GM21723 (cell line): ENCODE measurements around the gene KDM2A.
"Not testable (repeated sequence)": the region's sequence is repeated elsewhere in the genome, so short reads cannot be mapped to it uniquely, and the experiment has no call there.

Experiments
- ATAC-seq: cut with Tn5 transposase; IDR thresholded peaks from one replicate; pipeline ENCODE4 v1.9.1; 2021; ENCODE audit warnings: mild to moderate bottlenecking, moderate library complexity; ENCODE audit not compliant: unreplicated experiment

KDM2A gene

DNA sequence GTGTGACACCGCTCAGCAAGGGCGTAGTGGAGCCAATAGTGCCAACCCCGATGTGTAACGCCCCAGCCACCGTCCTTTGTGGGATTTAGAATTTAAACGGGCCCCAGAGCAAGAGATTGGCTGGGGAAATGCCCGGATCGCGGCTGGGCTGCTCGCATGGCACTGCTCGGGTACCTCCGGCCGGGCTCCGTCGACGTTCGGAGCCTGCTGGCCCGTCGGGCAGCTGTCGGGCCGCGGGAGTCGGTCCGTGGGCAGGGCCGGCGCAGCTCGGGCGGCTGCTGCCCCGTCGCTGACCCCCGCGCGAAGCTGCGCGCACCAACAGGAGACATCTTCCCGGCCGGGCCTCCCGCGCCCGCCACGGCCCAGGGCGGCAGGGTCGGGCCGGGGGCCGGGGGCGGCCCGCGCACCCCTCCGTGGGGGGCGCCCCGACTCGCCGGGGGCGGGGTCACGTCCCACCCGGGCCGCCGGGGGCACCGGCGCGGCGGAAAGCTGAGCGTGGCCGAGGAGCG lies 1.3 kb upstream of the KDM2A start:
- peak; percentile 3 for ATAC-seq

DNA sequence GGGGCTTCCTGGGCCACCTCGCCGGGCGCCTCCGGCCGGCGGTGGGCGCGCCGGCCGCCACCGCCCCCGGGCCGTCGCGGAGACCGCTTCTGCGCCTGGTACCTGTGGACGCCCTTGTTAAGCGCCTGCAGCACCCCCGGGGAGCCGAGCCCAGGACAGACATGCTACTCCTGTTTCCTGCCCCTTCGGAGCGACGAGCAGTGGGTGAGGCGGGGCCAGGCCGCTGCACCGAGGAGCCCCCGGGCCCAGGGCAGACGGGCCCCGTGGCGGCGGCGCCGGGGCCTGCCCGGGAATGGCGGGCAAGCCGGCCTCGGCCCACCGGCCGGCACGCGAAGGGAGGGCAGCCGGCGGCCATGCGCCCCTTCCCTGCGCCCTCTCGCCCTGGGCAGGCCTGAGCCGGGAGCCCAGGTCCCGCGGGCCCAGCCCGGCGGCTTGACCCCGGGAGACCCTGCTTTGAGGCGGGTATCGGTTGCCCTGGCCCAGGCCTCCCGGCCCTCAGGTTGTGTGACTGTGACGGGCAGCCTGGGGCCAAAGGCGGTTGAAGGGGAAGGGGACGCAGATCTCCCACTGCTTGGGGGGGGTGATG lies 789 bp upstream of the KDM2A start:
- ATAC-seq, result peak; percentile 20

DNA sequence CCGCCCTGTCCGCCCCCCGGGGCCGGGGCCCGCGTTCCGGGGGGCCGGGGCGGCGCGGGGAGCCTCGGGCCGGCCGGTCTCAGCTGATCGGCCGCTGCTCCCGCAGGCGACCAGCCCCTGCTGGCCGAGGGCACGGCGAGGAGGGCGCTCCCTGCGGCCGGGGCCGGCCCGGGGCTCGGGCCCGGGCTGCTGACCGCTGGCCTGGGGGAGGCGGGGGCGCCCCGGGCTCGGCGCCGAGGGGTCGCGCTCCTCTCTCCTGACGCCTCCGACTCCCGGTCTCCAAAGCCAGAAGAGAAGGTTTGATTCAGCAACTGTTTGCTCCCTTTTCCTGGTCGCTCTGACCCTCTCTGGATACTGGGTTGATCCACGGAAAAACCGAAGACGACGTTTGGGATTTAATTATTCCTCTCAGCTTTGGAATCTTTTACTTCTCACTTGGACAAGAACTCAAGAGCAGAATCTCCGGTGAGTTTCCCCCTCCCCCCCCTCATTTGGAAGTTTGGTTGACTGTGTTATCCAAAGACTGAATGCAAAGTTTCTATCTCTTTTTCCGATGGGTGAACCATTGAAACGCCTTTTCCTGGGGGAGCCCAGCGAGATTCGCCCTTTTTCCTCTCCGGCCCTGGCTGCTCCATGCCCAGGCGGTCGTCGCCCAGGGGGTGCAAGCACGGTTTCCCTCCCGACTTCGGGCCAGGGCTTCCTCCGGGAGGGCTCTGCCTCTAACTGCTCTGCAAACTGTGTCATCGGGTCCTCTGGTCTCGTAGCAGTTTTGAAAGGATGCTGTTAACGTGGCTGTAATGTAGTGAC lies 725 bp downstream of the KDM2A start:
- ATAC-seq, result peak; percentile 15

- ATAC-seq, result no peak
Observed at GRCh38 chr11:67120456-67120855, 1.4 kb downstream of the KDM2A start.

- ATAC-seq, result no peak
Observed at GRCh38 chr11:67120881-67121710, 2.0 kb downstream of the KDM2A start.

DNA sequence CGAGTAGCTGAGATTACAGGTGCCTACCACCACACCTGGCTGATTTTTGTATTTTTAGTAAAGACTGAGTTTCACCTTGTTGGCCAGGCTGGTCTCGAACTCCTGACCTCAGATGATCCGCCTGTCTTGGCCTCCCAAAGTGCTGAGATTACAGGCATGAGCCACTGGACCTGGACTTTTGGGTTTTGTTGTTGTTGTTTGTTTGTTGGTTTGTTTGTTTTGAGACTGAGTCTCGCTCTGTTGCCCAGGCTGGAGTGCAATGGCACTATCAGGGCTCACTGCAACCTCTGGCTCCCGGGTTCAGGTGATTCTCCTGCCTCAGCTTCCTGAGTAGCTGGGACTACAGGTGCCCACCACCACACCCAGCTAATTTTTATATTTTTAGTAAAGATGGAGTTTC lies 4.7 kb downstream of the KDM2A start:
- ATAC-seq, result not testable (repeated sequence)

- ATAC-seq, result not testable (repeated sequence)
Observed at GRCh38 chr11:67126243-67126642, 7.2 kb downstream of the KDM2A start.

- ATAC-seq, result no peak
Observed at GRCh38 chr11:67126986-67127385, 7.9 kb downstream of the KDM2A start.

- not testable (repeated sequence) for ATAC-seq
Observed at GRCh38 chr11:67130861-67131260, 11.8 kb downstream of the KDM2A start.

- no peak for ATAC-seq
Observed at GRCh38 chr11:67136156-67136555, 17.1 kb downstream of the KDM2A start.

GRCh38 chr11:67138922-67139321 lies 19.9 kb downstream of the KDM2A start:
- no peak for ATAC-seq

DNA sequence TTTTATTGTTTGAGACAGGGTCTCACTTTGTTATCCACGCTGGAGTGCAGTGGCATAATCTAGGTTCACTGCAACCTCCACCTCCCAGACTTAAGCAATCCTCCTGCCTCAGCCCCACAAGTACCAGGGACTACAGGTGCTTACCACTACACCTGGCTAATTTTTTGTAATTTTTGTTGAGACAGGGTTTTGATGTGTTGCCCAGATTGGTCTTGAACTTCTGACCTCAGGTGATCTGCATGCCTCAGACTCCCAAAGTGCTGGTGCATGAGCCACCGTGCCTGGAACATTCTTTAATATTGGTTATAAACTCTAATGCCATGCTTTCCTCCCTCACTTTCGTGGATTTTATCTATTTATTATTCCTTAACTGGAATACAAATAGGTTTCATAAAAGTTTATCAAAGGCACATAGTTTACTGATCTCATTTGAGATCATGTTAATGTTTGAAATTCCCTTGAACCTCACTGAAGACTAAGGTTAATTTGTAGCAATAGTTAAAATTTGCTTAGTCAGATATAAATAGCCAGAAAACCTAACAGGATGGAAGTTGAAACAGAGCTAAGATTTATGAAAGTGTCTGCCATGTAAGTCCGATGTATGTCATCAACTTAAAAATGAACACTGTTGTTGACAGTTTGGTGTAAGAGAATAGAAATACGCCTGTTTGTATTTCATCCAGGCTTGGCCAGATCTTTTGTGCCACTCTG lies 27.6 kb downstream of the KDM2A start:
- ATAC-seq, result no peak

DNA sequence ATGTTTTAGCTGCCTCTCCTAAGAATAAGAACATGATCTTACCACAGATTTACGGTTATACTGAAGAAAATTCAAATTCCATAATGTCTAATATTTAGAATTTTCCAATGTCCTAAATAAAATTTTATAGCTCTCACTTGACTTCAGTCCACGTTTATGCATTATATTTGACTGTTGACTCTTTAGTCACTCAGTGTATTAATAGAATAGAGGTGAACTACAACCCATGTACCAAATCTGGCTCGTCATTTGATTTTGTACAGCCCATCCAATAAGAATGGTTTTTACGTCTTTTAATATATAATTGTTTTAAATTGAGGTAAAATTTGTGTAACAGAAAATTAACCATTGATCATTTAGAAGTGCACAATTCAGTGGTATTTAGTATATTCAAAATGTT lies 34.9 kb downstream of the KDM2A start:
- ATAC-seq, result no peak

- ATAC-seq, result no peak
Observed at GRCh38 chr11:67154726-67155125, 35.7 kb downstream of the KDM2A start.

DNA sequence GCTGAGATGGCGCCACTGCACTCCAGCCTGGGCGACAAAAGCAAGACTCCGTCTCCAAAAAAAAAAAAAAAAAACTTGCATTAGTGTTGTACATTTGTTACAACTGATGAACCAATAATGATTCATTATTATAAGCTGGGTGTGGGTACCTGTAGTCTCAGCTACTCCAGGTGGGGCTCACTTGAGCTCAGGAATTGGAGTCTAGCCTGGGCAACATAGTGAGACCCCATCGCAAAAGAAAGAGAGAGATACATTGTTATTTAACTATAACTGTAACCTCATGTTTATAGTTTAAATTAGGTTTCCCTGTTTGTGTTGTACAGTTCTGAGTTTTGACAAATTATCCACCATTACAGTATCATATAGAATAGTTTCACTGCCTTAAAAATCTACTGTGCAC lies 38.6 kb downstream of the KDM2A start:
- ATAC-seq, result no peak

GRCh38 chr11:67158221-67158620 lies 39.2 kb downstream of the KDM2A start:
- no peak for ATAC-seq

GRCh38 chr11:67160045-67160444 lies 41.0 kb downstream of the KDM2A start:
- ATAC-seq, result no peak

GRCh38 chr11:67160872-67161783 lies 42.1 kb downstream of the KDM2A start:
- ATAC-seq, result no peak

- ATAC-seq, result no peak
Observed at GRCh38 chr11:67163006-67163405, 43.9 kb downstream of the KDM2A start.

DNA sequence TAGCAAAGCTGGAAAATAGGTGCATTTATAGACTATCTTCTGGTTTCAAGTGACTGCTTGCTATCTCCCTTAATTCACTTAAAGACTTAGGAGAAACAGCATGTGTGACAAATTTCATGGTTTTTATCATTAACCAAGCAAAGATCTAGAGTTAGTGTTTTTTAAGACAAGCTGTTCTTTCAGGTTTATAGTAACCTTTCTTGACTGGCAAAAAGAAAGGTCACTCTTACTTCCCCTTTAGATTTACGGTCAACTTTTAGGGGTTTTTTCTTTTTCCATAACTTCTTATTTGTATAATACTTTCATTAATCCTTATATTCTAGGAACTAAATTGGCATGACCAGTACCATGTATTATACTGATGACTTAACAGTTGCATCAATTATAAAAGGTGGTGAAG lies 46.6 kb downstream of the KDM2A start:
- no peak for ATAC-seq
